Nephron progenitor cell (in vitro differentiated cells): ENCODE results near the gene MTX2.

Source experiments
- DNase-seq: peaks from one replicate; pipeline ENCODE4 v3.0.0; 2021
- H3K27ac Mint-ChIP-seq: 2 replicates; pipeline ENCODE4 v1.8.0; 2021; ENCODE audit warnings: mild to moderate bottlenecking, moderate library complexity, mixed read lengths
- H3K27me3 Mint-ChIP-seq: 2 replicates; pipeline ENCODE4 v1.8.0; 2021; ENCODE audit warnings: mild to moderate bottlenecking, low read depth, mixed read lengths; ENCODE audit not compliant: poor library complexity
- H3K36me3 Mint-ChIP-seq: 2 replicates; pipeline ENCODE4 v1.8.0; 2021; ENCODE audit warnings: low read depth, mixed read lengths
- H3K4me1 Mint-ChIP-seq: 2 replicates; pipeline ENCODE4 v1.8.0; 2021; ENCODE audit warnings: mixed read lengths
- H3K4me3 Mint-ChIP-seq: 2 replicates; pipeline ENCODE4 v1.8.0; 2021; ENCODE audit warnings: mild to moderate bottlenecking, moderate library complexity, mixed read lengths
- H3K9me3 Mint-ChIP-seq: 2 replicates; pipeline ENCODE4 v1.8.0; 2021; ENCODE audit warnings: mild to moderate bottlenecking, moderate library complexity, mixed read lengths
- CTCF ChIP-seq: fragments of 200-600 bp; sonication (generic); IDR thresholded peaks from 2 replicates; pipeline ENCODE4 v1.5.0; 2021; ENCODE audit warnings: antibody characterized with exemption

The MTX2 gene

GRCh38 chr2:176240301-176240700 lies 28.9 kb upstream of the MTX2 start:
- H3K27me3 Mint-ChIP-seq: no peaks in the 10 kb centered on the region
- H3K4me3 Mint-ChIP-seq: no peak overlapping the region
- no peaks in the 10 kb centered on the region for H3K9me3 Mint-ChIP-seq
- DNase-seq: no peak
- no peak for TF ChIP-seq CTCF
- no peak overlapping the region for H3K27ac Mint-ChIP-seq
- H3K4me1 Mint-ChIP-seq: peaks cover 14% of the 10 kb centered on the region
- no peaks in the 10 kb centered on the region for H3K36me3 Mint-ChIP-seq

GRCh38 chr2:176242276-176242675 lies 27.0 kb upstream of the MTX2 start:
- Mint-ChIP-seq H3K36me3 (no peaks in the 10 kb centered on the region), H3K4me3 (no peak overlapping the region), H3K27me3 (no peaks in the 10 kb centered on the region), H3K4me1 (peaks cover 9% of the 10 kb centered on the region), H3K9me3 (no peaks in the 10 kb centered on the region), H3K27ac (no peak overlapping the region)
- TF ChIP-seq CTCF: no peak
- DNase-seq: no peak

- H3K27ac Mint-ChIP-seq: no peak overlapping the region
- peaks cover 21% of the 10 kb centered on the region for H3K9me3 Mint-ChIP-seq
- DNase-seq: no peak
- H3K4me3 Mint-ChIP-seq: no peak overlapping the region
- H3K36me3 Mint-ChIP-seq: peaks cover 10% of the 10 kb centered on the region
- TF ChIP-seq CTCF: no peak
- peaks cover 3% of the 10 kb centered on the region for H3K27me3 Mint-ChIP-seq
- no peaks in the 10 kb centered on the region for H3K4me1 Mint-ChIP-seq
Measured at GRCh38 chr2:176246331-176246730, 22.9 kb upstream of the MTX2 start.

- no peak overlapping the region for H3K27ac Mint-ChIP-seq
- no peak overlapping the region for H3K4me3 Mint-ChIP-seq
- peaks cover 3% of the 10 kb centered on the region for H3K27me3 Mint-ChIP-seq
- peaks cover 10% of the 10 kb centered on the region for H3K36me3 Mint-ChIP-seq
- no peaks in the 10 kb centered on the region for H3K4me1 Mint-ChIP-seq
- DNase-seq: no peak
- peaks cover 25% of the 10 kb centered on the region for H3K9me3 Mint-ChIP-seq
- TF ChIP-seq CTCF: no peak
Measured at GRCh38 chr2:176247859-176248258, 21.4 kb upstream of the MTX2 start.

- Mint-ChIP-seq H3K4me3 (no peak overlapping the region), H3K9me3 (peaks cover 30% of the 10 kb centered on the region), H3K27ac (no peak overlapping the region), H3K27me3 (peaks cover 3% of the 10 kb centered on the region), H3K4me1 (no peaks in the 10 kb centered on the region), H3K36me3 (peaks cover 10% of the 10 kb centered on the region)
- no peak for DNase-seq
- no peak for TF ChIP-seq CTCF
Measured at GRCh38 chr2:176251928-176252327, 17.3 kb upstream of the MTX2 start.

- Mint-ChIP-seq H3K27me3 (no peaks in the 10 kb centered on the region), H3K4me3 (no peak overlapping the region), H3K4me1 (peaks cover 5% of the 10 kb centered on the region), H3K27ac (no peak overlapping the region), H3K36me3 (no peaks in the 10 kb centered on the region), H3K9me3 (no peaks in the 10 kb centered on the region)
- no peak for DNase-seq
- TF ChIP-seq CTCF: no peak
Measured at GRCh38 chr2:176260689-176261088, 8.6 kb upstream of the MTX2 start.
